Ovary (tissue), 3 donors: ENCODE results near the gene MAP2K1.

Source experiments
- POLR2A ChIP-seq: fragments of 450-650 bp; IDR thresholded peaks from one replicate; pipeline ENCODE4 v1.6.1; 2017; ENCODE audit warnings: antibody characterized with exemption, mild to moderate bottlenecking, moderate library complexity
- TF ChIP-seq, protein P1 (sequence below), 3 donors: fragments of 450-650 bp in 2 of 3; fragments of 200-600 bp in 1 of 3; IDR thresholded peaks; one replicate each; pipeline versions ENCODE4 v1.5.1 to v1.8.0; 2016 to 2022; ENCODE audit warnings: antibody characterized with exemption in 3 of 3, mild to moderate bottlenecking in 1 of 3
- donor health status: DM: no; HTN: no; CAD: no.

- TF ChIP-seq, protein P1, sequence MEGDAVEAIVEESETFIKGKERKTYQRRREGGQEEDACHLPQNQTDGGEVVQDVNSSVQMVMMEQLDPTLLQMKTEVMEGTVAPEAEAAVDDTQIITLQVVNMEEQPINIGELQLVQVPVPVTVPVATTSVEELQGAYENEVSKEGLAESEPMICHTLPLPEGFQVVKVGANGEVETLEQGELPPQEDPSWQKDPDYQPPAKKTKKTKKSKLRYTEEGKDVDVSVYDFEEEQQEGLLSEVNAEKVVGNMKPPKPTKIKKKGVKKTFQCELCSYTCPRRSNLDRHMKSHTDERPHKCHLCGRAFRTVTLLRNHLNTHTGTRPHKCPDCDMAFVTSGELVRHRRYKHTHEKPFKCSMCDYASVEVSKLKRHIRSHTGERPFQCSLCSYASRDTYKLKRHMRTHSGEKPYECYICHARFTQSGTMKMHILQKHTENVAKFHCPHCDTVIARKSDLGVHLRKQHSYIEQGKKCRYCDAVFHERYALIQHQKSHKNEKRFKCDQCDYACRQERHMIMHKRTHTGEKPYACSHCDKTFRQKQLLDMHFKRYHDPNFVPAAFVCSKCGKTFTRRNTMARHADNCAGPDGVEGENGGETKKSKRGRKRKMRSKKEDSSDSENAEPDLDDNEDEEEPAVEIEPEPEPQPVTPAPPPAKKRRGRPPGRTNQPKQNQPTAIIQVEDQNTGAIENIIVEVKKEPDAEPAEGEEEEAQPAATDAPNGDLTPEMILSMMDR (IDR thresholded peaks at IDR 0.05) = no peak
- no peak for TF ChIP-seq POLR2A
These were observed 1.3 kb downstream of the MAP2K1 start for GRCh38 chr15:66388043-66388363.
